ENCODE measurements around the gene NR1I3.

DNA sequence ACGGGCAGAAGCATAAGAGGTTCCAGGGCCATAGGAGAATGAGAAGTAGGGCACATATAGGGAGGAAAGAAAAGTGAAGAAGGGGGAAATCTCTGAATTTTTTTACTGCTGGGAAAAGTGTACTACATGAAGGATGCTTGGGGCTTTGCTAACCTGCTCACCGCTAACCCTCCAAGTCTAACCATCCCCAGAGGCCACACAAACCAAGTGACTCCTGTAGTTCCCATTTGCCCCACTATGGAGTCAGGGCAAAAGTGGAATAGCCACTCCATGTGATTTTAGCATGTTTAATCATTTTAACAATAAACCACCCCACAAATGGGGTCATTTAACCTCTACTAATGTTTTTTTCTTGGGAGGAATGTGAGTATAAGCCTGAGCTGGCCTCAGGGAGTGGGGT lies 47.1 kb upstream of the NR1I3 start:
- TF ChIP-seq, protein P1, sequence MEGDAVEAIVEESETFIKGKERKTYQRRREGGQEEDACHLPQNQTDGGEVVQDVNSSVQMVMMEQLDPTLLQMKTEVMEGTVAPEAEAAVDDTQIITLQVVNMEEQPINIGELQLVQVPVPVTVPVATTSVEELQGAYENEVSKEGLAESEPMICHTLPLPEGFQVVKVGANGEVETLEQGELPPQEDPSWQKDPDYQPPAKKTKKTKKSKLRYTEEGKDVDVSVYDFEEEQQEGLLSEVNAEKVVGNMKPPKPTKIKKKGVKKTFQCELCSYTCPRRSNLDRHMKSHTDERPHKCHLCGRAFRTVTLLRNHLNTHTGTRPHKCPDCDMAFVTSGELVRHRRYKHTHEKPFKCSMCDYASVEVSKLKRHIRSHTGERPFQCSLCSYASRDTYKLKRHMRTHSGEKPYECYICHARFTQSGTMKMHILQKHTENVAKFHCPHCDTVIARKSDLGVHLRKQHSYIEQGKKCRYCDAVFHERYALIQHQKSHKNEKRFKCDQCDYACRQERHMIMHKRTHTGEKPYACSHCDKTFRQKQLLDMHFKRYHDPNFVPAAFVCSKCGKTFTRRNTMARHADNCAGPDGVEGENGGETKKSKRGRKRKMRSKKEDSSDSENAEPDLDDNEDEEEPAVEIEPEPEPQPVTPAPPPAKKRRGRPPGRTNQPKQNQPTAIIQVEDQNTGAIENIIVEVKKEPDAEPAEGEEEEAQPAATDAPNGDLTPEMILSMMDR (IDR thresholded peaks at IDR 0.05) = no peak
- no peak for TF ChIP-seq EP300 (IDR thresholded peaks at IDR 0.05)
- no peak for TF ChIP-seq POLR2A (IDR thresholded peaks at IDR 0.05)

Data from ovary (tissue), 3 donors.